NCI-H345 treated with DMSO at 0.1 percent for 48 hours (cell line): ENCODE results near the gene RGCC.

Experiments
- DNase-seq: peaks from one replicate; lab custom pipeline; 2025; ENCODE audit not compliant: unreplicated experiment; lab: John Stamatoyannopoulos, UW

RGCC gene

DNA sequence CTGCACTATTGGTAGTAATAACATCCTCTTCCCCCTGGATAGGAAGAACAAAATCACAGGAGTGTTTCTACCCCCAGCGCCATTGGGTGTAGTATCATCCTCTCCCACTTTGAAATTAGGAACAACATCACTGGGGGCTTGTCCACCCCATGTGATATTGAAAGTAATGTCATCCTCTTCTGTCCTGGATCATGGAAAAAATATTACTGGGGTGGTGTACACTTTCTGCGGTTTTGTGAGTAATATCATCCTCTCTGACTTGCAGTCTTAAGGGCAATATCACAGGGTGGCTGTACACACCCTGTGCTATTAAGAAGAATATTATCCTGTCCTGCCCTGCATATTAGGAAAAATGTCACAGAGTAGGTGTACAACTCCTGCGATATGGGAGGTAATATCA is 4.9 kb upstream of the RGCC start:
- DNase-seq, result no peak

DNA sequence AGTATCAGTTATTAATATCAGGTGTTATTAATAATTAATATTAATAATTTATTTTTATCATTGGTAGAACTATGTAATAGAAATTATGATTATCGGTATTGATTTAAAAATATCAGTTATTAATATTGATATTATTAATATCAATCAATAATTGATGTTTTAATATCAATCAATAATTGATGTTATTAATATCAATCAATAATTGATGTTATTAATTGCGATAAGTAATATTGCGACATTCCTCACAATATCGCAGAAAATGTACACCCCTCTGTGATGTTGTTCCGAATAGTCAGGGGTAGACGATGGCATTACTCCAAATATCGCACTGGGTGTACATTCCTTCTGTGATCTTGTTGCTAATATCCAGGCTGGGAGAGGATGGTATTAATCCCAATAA is 3.7 kb upstream of the RGCC start:
- DNase-seq, result no peak

- DNase-seq, result no peak
These were observed 3.2 kb upstream of the RGCC start for GRCh38 chr13:41454170-41454569.

DNA sequence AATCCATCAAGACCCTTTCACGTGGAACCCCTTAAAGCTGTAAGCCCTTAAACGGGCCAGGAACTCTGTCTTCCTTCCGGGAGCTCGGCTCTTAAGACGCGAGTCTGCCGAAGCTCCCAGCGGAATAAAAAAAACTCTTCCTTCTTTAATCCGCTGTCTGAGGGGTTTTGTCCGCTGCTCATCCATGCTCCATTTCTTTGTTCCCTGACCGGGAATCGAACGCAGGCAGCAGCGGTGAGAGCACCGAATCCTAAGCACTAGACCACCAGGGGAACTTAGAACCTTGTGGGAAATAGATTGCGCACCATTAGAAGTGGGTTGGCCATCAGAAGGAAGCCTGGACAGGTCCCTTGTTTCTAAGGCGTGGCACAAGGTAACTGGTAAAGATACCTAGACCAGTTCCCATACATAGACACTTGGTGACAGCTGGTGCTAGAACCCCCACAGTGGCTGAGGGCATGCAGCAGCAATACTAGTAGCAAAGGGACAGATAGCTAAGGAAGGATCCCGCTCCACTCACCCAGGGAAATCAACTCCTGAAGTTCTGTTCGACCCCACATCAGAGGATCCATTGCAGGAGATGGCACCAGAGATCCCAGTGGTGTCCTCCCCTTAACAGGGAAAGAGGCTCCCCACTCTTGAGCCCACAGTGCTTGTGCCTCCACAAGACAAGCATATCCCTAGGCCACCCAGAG is 1.5 kb upstream of the RGCC start:
- DNase-seq, result no peak

DNA sequence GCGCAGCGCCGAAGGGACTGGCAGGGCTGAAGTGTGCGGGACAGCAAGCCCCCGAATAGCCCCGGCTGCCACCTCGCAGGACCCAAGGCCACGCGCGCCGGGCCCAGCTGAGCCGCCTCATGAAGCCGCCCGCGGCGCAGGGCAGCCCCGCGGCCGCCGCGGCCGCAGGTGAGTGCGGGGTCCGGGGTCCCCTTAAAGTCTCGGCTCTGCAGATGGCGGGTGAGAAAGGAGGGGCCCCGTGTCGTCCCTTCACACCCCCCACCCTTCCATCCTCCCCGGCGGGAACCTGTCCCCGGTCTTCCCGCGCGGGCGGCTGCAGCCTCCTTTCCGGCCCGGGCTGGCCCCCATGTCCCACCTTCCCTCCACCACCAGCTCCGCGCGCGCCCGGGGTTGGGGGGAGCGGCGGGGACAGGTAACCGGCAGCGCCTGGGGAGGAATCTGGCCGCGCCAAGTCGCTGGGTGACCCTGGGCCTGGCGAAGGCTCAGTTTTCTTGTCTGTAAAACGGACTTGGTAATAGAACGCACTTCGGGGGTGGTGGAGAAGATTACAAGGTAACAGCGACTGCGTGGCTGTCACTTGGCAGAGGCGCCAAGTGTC is 338 bp downstream of the RGCC start:
- DNase-seq, result no peak

DNA sequence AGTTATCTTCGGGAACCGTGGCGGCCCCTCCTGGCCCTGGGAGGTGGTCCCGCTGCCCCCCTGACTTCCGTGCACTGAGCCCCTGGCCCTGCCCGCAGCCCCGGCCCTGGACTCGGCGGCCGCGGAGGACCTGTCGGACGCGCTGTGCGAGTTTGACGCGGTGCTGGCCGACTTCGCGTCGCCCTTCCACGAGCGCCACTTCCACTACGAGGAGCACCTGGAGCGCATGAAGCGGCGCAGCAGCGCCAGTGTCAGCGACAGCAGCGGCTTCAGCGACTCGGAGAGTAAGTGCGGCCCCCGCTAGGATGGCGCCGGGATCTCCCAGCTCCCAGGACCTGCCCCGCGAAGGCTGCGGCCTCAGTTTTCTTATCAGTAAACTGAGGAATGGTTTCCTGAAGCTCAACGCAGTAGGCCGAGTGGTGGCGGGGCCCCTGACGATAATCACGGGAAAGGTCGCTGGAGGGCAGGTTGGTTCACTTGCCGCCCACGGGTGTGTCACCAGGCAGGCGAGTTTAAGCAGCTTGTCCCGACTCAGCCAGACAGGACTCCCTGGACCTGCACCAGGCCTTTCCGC is 924 bp downstream of the RGCC start:
- no peak for DNase-seq

- DNase-seq, result no peak
These were observed 1.5 kb downstream of the RGCC start for GRCh38 chr13:41458761-41459431.

- DNase-seq, result no peak
These were observed 2.2 kb downstream of the RGCC start for GRCh38 chr13:41459432-41460073.

DNA sequence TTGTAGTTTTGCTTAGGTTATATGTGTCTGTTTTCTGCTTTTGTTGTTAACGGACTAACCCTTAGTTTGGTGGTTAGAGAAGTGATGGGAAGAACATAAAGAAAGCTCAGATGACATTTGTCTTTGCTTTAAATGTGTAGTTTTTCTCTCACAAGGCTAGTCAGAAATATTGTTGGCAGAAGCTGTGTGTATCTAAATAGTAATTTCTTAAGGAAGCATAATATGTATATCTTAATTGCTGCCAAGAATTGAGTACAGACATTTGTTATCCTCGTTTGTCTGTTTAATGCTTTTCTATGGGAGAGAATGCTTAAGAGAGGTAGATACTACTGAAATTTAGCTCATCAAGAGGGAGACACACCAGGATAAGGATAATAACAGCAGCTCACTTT is 2.7 kb downstream of the RGCC start:
- no peak for DNase-seq

DNA sequence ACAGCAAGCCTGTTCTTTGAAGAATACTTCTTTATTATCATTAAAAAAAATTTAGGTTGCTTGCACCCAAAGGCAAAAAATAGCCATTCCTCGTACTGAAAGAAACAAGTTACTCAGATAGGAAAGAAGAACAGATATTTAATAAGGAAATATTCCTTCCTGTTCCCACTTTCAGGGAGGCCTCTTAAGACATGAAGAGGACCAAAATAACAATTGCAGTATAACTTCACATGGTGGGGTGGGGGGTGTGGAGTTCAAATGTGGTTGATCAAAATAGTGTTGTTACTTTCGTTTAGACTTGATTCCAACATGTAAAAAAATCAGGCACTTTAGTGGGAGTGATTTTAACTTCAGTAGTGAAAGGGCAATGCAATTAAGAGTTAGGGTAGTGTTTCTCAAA is 3.6 kb downstream of the RGCC start:
- no peak for DNase-seq

- no peak for DNase-seq
These were observed 4.3 kb downstream of the RGCC start for GRCh38 chr13:41461527-41462139.

- DNase-seq, result no peak
These were observed 5.1 kb downstream of the RGCC start for GRCh38 chr13:41462427-41462826.

GRCh38 chr13:41463838-41464602 is 6.7 kb downstream of the RGCC start:
- DNase-seq, result no peak

DNA sequence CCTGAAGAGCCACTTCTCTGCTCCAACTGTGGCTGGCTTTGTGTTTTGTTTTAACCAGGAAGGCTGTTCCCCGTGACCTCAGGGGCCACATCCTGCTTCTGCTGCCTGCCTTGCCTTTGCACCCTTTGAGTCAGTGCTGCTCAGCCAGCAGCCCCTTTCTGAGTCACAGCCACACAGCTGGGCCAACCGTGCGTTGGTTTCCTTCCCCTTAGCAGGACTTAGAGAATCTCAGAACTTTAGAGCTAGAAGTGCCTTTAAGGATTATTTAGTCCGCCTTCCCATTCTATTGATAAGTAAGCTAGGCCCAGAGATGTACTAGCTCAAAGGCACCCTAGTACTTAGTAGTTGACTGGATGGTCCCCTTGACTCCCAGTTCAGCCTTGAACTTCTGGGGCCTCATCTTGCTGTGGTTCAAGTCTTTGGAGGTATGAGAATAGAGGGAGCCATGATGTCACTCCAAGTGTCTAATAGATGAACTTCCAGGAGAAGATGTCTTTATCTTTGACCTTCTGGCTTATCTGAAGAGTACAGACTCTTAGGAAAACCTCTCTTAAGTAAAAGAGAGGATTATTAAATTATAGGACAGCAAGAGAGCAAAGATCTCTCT is 8.0 kb downstream of the RGCC start:
- DNase-seq, result no peak

DNA sequence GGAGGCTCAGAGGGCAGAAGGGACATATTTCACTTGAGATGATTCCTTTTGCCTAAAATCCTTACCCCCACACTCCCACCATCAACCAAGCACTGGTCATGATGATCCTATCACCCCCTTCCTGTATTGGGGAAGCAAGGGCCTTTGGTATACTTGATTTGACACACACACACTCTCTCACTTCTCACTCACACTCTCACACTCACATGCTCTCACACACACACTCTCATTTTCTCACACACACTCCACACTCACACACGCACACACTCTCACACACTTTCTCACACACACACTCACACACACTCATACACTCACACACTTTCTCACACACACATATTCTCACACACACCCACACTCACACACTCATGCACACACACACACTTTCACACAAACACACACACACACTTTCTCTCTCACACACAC is 8.6 kb downstream of the RGCC start:
- DNase-seq, result no peak

DNA sequence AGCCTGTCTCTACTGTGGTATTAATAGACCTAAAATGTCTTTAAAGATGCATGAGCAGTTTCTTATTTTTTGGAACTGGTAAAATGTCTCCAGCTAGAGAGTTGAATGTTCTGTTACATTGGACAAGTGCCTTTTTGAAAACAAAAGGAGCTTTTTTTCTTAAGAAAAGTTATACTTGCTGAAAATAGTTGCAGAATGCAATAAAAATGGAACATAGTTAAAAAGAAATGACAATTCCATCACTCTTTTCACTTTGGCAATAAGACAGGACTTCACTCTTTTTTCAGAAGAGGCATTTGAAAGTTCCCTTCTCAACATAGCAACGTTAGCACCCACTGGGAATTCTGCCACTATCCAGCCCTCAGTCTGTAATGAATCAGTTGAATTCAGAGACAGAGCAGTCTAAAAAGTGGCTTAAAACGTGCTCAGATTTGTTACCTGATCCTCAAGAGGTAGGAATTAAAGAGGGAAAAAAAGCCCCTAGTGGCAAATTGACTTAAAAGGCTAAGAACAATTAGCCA is 10.1 kb downstream of the RGCC start:
- DNase-seq, result no peak

- DNase-seq, result no peak
These were observed 11.3 kb downstream of the RGCC start for GRCh38 chr13:41468631-41469030.

GRCh38 chr13:41470196-41470595 is 12.8 kb downstream of the RGCC start:
- no peak for DNase-seq

- DNase-seq, result no peak
These were observed 14.4 kb downstream of the RGCC start for GRCh38 chr13:41471785-41472184.

DNA sequence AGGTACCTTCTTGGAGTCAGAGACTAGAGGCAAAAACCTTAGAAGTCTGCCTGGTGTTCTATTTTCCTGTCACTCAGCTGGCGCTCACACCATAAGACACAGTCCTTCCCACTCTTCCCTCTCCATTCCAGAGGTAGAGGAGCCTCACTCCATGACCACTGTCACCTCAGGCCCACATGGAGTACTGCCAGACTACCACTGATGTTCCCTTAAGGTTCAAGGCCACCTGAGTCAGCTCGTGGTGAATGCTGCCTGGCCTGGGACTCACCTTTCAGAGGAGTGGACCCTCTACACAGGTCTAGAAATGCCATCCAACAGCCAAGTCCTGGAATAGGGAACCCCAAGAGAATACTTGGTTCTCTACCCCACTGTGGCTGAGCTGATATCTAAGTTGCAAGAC is 29.9 kb downstream of the RGCC start:
- no peak for DNase-seq
